Iris pigment epithelial cell (primary cell): Measurements from ENCODE around the gene SNORC.

Experiments
- DNase-seq: peaks from one replicate; pipeline ENCODE4 v3.0.0-alpha.2; 2011; ENCODE audit warnings: low read depth

The SNORC gene

DNA sequence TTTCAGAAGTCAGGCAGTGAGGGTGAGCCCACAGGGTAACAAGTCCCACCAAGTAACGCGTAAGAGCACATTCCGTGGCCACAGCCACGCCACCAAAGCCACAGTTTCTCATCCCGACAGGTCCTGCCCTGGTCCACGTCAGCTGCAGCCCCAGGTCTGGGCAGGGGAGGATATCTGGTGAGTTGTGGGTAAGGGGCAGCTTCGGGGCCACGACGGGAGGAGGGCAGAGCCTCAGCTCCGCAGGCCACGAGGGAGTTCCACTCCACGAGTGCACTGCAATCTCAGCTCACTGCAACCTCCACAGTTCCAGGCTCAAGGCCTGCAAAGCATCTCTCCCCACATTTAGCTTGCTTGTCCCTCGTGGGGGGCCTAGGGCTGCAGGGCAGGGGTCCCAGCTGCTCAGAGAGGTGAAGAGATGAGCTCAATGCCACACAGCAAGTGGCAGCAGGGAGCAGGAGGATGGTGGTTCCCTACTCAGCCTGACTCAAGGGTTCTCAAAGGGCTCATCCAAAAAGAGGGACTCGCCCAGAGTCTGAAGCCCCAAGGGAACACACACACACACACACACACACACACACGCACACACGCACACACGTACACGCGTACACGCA, 12.5 kb downstream of the SNORC start:
- DNase-seq: no peak

DNA sequence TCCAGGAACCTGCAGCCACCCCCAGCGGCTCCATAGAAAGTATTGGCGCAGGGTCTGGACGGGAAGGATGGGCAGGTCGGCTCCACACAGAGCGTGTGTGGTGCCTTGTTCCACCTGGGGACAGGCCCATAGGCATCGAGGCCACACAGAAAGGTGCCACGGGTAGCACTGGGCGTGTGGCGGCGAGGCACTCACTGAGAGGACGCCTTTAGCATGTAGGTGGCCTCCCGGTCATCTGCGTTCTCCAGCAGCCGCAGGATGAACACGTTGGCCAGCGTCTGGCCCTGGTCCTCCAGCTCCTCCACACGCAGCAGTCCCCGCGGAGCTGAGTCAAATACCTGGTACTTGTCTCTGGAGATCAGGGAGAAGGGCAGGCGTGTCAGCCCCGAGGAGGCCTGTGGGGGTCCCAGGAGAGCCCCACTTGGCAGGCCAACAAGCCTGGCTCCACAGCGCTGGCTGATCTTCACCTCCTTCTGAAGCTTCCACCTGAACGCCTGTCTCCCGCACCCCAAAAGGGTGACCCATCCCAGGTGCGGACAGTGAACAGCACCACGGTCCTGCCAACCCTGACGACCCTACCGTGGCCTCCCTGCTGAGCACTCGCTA, 13.2 kb downstream of the SNORC start:
- no peak for DNase-seq

DNA sequence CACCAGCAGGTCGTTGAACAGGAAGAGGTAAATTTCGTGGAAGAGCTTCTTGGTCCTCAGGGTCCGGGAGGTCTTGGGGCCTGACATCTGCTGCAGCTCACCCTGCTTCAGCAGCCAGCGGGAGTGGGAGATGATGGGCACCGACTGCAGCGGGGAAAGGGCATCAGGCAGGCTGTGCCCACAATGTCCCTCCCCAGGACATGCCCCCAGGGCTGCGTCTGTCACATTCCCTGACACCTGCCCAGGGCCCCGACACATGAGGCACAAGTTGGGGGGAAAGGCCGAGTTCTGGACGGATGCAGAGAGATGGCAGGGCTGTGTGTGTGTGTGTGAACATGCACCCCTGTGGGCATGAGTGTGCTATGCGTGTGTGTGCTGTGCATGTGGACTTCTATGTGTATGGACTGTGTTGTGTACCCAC, 13.9 kb downstream of the SNORC start:
- DNase-seq: no peak

DNA sequence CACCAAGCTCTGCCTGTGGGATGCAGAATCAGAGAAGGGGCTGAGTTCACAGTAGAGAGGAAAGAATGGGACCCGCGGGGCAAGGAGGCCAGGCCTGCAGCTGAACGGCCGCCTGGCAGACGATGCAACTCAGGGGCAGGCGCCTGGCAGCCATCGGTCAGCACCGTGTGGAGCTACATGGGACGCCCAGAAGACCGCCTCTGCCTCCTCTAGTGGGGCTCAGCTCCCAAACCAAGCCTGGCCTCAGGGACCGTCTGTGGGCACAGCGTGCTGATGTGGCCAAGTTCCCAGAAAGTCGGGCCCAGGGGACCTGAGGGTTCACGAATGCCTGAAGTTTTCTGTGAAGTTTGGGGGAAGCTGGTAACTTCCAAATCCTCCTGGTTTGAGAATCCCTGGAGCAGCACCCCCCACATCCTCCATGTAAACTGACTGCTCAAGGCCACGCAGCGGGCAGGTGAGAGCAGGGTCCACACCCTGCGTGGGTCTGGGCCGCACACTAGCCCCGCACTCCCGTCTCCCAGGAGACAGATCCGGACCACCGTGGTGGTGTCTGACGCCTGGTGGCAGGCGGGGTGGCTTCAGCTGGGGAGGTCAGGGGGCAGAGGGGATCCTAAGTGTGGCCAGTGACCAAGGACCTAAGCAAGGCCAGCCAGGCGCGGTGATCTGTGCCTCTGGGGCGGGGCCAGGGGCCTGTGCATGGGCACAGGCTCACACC, 14.6 kb downstream of the SNORC start:
- no peak for DNase-seq

DNA sequence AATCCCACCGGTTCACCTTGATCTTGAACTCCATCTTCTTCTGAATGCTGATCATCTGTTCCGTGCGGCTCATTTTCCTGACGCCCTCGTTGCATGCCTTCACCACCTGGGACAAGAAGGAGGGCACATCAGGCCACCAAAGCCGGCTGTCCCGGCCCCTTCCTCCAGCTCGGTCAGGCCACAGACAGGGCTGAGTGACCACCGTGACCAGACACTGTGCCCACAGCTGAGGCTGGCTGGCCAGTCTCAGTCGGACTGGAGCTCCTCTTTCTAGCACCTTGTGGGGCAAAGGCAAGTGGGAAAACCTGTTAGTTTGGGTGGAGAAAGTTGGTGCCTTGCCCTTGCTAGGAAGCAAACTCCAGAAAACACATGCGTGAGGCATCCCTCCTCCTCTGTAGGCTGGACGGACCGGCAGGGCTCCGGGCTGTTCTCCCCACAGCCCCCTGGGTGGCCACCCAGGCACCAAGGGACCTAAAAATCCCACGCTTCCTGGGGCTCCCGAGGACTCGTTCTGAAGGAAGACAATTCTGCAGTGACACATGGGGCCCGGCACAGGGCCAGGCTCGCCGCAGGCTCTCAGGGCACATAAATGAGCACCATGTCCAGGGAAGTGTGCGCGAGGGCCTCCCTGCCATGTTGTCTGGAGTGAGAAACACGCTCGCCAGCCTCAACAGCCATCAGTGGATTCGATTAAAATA, 15.3 kb downstream of the SNORC start:
- no peak for DNase-seq

DNA sequence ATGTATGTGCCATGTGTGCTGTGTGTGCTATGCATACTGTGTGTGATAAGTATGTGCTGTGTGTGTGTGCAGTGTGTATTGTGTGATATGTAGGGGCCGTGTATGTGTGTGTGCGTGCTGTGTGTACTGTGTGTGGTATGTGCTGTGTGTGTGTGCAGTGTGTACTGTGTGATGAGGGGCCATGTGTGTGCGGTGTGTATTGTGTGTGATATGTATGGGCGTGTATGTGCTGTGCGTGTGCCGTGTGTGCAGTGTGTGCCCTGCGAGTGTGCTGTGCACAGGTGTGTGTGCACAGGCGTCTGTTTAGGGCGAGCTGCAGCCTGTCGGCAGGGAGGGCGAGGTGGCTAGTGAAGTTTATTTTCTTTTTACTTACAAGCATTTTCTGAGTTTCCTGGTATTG, 16.1 kb downstream of the SNORC start:
- DNase-seq: no peak

DNA sequence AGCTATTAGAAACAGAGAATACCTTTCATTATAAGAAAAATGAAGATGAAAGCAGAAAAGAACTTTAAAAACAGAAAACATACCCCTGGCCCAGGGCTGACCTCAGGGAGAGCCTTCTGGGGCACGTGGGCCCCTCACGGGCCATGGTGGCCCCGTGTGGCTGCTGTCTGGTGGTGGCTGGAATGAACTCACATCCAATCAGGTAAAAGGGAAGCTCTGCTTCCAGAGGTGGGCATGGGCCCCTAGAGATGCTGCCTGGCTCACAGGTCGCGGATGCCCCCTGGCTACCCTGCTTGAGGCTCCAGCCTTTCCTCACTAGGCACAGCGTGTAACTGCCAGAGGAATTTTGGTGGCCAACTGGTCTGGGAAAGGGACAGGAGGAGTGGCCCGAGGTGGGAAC, 16.6 kb downstream of the SNORC start:
- DNase-seq: no peak

DNA sequence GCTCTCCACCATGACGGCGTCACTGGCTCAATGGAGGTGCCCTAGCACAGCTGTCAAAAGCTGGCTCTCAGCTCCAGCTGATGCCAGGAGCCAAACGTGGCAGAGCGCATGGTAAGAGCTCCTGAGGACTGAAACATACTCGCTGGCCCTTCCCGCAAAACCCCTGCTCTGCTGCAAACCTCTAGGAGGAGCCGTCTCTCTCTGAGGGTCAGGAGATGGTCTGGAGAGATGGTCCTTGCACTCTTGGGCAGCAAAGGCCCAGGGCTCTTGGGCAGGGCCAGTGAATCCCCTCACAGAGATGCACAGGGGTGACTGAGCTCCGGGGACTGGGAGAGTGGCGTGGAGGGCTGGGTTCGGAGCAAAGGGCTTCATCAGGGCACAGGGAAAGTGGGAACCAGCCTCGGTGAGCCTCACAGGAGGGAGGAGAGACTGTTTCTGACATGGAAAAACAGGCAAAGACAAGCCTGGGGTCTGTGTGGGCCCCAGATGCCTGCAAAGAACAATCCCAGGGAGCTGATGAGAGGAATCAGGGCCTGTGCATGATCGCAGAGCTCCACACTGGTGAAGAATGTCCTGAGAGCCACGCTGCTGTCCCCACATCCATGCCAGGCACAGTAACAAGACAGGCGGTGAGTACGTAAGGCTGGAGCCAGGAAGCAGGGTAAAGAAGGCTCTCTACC, 17.2 kb downstream of the SNORC start:
- peak; percentile 28 for DNase-seq

DNA sequence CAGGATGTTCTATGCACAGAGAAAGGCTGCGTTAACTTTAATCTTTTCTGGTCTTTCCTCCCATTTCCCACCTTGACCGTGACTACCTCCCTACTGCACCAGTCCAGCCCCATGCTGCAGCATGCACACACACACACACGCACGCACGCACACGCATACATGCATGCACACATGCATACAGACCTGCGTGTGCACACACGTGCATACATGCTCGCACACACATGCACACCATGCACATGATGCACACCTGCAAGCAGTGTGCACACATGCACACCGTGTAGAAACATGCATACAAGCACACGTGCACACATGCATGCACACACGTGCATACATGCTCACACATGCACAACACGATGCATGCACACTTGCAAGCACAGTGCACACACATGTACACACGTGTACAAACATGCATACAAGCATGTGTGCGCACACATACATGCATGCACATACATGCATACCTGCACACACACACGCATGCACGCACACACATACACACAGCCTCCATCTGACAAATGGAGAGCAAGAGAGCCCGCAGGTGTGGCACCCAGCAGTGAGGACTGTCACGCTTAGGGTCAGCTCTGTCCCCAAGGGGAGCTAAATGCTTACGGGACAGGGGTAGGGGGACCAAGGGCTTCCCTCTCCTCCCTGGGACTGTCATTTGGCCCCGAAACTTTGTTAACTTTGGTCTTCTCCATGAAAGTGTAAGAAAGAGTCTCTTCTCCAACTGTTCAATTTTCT, 18.2 kb downstream of the SNORC start:
- no peak for DNase-seq

DNA sequence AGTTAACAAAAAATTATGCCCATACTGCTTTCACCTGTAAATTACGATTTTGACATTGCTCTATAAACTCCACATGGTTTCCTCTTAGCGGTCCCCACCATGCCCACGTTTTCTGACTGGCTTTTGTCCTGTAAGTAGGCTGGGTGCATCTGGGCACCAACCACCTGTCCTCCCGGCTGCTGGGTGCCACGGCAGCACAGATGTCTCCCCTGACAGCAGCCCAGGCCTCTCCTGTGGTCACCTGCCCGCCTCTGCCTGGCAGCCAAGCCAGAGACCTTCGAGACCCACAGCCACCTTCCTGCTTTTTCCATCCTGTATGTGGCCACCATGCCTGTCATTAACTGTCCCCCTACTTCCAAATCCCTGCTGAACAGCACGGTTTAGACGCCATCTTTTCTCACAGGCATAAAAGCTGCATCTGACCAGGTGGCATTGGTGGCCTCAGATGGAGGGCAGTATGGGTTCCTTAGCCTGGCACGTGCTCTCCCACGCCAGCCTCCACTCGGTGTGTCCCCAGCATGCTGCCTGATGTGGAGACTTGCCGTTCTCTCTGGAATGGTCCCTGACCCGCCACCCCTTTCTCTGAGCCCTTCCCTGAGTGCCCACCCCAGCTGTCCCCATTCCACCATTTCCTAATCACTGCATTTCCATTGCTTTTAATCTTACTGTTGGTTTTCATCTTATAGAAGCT, 18.9 kb downstream of the SNORC start:
- DNase-seq: no peak

DNA sequence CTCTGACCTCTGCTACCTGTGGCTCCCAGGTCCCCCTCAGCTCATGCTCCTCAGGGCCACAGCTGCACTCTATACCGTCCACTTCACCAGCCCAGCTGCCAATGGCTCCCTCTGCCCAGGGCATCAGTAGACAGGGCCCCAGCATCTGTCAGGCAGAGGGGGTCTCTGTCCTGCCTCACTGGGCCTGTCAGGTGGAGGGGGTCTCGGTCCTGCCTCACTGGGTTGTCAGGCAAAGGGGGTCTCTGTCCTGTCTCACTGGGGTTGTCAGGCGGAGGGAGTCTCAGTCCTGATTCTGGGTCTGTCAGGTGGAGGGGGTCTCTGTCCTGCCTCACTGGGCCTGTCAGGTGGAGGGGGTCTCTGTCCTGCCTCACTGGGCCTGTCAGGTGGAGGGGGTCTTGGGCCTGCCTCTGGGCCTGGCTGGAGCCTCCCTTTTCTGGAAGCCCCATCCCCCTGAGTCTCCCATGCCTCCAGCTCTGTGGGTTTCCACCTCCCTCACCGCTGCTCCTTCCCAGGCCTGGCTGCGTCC, 19.9 kb downstream of the SNORC start:
- no peak for DNase-seq

DNA sequence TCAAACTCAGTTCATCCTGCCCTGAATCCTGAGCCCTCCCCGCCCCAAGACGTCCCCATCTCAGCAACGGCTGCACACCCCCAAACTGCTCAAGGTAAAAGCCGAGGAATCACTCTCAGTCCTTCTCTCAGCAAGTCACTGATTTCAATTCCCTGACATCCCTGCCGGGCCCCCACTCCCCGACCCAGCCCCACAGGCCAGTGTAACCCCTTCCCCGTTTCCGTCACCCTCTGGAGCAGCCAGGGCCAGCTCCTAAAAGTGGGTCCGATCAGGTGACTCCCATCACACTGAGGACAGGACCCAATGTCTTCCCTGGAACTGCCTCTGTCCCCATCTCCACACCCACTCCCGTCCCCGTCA, 20.5 kb downstream of the SNORC start:
- no peak for DNase-seq

DNA sequence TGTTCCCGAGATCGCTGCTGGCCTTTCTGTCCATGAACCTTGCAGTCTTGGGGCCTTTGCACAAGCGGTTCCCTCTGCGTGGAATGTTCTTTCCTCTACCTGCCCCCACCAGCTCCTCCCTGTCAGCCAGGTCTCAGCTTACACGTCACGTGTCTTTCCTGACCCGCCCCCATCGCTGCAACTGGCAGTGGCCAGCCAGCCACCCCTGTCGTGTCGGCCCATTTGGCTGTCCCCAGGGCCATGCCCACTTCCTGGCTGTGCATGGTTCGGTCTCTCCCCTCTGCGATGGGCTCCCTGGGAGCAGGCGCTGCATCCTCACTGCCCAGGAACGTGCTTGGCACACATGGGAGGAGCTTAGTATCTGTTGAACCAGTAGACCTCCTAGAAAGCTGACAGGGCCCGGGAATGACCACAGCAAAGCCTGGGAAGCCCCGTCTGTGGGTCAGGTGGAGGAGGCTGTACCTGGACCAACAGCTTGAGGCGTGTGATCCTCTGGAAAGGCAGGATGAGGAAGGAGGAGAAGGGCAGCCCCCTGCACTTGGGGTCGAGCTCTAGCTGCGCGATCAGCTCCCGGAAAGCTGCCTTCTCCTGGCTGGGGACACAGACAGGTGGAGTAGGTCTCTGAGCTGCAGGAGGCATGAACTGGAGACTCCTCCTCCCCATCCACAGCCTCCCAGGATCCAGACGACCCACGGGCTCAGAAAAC, 21.0 kb downstream of the SNORC start:
- DNase-seq: peak; percentile 35

DNA sequence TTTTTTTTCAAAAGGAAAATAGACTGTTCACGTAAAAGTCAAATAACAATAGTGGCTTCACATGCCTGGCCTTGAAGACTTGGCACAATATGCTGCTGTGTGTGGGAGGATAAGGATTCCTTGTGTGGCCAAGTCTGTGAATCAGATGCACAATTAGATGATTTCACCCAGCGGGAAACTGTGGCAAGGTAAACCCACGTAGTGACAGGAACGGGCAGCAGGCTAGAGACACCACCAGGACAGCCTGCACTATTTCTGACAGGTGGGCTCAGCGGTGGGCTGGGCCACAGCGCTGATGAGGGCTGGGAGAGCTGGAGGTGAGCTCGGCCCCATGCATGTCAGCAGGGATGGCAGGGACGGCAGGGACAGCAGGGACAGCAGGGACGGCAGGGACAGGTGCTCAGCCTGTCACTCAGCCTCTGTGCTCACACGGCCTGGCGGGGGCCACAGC, 21.6 kb downstream of the SNORC start:
- DNase-seq: peak; percentile 71

DNA sequence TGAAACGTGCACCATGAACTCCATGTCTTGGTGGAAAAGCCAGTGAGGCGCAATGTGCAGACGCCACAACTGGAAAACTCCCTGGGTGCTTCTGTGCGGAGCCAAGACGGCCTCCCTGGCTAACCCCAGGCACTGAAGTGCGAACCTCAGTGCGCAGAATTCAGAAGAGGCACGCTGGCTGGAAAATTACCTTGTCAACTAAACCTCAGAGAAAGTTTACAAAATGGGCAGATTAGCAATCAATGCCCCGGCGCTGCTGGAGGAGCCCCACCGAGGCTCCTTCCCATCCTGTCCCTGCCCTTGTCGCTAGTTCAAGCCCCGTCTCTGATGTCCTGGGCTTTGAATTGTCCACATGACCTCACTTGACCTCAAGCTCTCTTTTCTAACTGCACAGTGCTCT, 22.2 kb downstream of the SNORC start:
- DNase-seq: no peak

DNA sequence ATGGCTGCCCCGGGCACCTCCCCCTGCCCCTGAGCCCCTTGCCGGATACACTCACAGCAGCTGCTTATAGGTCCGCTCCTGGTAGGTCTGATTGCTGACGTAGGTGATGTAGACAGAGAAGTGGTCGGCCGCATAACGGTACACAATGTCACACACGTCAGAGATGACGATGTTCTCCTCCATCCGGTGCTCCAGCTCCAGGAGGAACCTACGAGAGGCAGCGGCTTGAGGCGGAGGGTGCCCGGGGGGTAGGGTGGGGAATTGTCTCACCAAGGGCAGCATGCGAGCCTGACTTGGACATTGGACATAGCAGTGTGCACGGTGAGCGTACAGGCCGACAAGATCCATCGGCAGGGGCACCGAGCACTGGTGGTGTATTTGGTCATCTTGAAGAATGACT, 22.8 kb downstream of the SNORC start:
- DNase-seq: no peak

DNA sequence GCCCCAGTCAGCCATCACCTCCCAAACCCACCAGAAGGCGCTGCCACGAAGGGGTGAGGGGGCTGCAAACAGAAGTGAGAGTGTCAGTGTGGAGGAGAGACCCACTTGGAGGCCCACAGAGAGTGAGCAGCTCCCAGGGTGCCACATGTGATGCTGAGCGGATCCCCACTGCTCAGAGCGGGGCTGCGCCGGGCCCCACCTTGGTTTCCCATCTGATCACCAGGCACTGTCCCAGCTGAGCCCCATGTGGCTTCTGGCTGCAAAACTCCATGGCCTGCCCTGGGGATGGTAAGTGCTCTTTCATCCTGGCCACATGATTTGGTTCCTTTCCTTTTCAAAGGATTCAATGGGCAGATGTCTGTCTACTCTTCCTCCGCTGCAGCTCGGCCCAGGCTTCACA, 23.8 kb downstream of the SNORC start:
- no peak for DNase-seq

DNA sequence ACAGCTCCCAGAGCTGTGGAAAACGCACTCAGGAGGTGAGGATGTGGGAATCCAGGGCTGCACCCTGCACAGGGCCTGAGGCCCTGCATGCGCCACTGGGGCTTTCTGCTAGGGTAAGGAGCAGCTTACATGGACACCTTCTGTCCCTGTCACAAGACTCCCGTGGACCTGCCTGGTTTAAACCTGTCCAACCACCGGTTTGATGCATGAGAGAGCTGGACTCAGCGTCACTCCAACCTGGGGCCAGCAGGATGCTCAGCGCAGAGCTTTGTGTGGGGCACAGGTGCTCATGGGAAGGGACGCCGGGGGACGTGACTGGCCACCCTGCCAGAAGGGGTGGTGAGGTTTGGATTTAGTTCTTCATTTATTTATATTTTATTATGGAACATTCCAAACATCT, 24.2 kb downstream of the SNORC start:
- no peak for DNase-seq

DNA sequence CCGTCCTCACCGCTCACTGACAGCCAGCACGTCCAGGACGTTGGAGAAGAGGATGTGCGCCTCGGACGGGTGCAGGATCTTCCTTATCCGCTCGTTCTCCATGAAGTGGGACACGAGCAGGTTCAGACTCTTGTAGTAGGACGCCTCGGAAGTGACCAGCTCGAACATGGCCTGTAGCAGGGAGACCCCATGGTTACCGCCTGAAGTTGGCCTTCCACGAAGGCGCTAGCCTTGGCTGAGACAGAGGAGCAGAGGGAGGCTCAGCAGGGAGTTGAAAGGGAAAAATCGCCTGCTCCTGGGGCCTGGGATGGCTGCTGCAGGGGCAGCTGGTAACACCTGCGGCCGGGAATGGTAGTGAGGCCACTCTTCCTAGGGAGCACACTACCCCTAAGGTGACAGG, 24.7 kb downstream of the SNORC start:
- DNase-seq: no peak

DNA sequence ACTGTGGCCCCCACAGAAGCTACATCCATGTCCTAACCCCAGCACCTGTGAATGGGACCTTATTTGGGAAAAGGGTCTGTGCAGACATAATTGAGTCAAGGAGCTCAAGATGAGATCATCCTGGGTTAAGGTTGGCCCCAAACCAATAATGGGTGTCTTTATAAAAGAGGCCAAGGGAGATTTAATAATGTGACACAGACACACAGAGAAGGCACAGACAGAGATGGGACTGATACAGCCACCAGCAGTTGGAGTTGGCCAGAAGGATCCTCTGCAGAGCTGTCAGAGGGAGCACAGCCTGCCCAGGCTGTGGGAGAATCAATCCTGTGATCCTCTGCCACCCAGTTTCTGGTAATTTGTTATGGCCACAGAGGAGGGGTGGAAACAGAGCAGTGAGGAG, 26.0 kb downstream of the SNORC start:
- DNase-seq: no peak
